NOMO-1 treated with dmso at 0.1 percent for 144 hours (cell line): ENCODE data around the gene PANK4.

Experiments
- DNase-seq: peaks from one replicate; lab custom pipeline; 2025; ENCODE audit not compliant: unreplicated experiment; lab: John Stamatoyannopoulos, UW

PANK4 gene

GRCh38 chr1:2514863-2515762 lies 11.3 kb downstream of the PANK4 start:
- DNase-seq, result no peak

- DNase-seq, result no peak
Measured at GRCh38 chr1:2513939-2514652, 12.3 kb downstream of the PANK4 start.

- no peak for DNase-seq
Measured at GRCh38 chr1:2512862-2513421, 13.5 kb downstream of the PANK4 start.

- no peak for DNase-seq
Measured at GRCh38 chr1:2510366-2511155, 15.8 kb downstream of the PANK4 start.

GRCh38 chr1:2509589-2509988 lies 16.8 kb downstream of the PANK4 start:
- no peak for DNase-seq

- DNase-seq, result no peak
Measured at GRCh38 chr1:2508751-2509150, 17.6 kb downstream of the PANK4 start.

- no peak for DNase-seq
Measured at GRCh38 chr1:2508180-2508579, 18.2 kb downstream of the PANK4 start.

- no peak for DNase-seq
Measured at GRCh38 chr1:2507744-2508155, 18.6 kb downstream of the PANK4 start.

- DNase-seq, result no peak
Measured at GRCh38 chr1:2506901-2507565, 19.4 kb downstream of the PANK4 start.

GRCh38 chr1:2506007-2506860 lies 20.2 kb downstream of the PANK4 start:
- no peak for DNase-seq

GRCh38 chr1:2505461-2505994 lies 20.9 kb downstream of the PANK4 start:
- DNase-seq, result no peak

- DNase-seq, result no peak
Measured at GRCh38 chr1:2504949-2505272, 21.5 kb downstream of the PANK4 start.

GRCh38 chr1:2504225-2504948 lies 22.0 kb downstream of the PANK4 start:
- DNase-seq, result no peak

GRCh38 chr1:2503554-2504224 lies 22.7 kb downstream of the PANK4 start:
- no peak for DNase-seq

- DNase-seq, result no peak
Measured at GRCh38 chr1:2502661-2503553, 23.5 kb downstream of the PANK4 start.

- DNase-seq, result no peak
Measured at GRCh38 chr1:2502210-2502609, 24.2 kb downstream of the PANK4 start.

GRCh38 chr1:2501820-2502119 lies 24.6 kb downstream of the PANK4 start:
- no peak for DNase-seq
